ENCODE results near the gene ATAD2B.

- no peak for TF ChIP-seq EZH2phosphoT487 (IDR thresholded peaks at IDR 0.05; ENCODE audit: borderline replicate concordance, low read depth, low read length)
- TF ChIP-seq CTCF (conservative IDR thresholded peaks at IDR 0.05; ENCODE audit: low read length) = no peak
These were observed 226.3 kb downstream of the ATAD2B start for GRCh38 chr2:23700627-23701026.

Data from OCI-LY7 (cell line).